ENCODE measurements around the gene IRX2.

- TF ChIP-seq, protein P1, sequence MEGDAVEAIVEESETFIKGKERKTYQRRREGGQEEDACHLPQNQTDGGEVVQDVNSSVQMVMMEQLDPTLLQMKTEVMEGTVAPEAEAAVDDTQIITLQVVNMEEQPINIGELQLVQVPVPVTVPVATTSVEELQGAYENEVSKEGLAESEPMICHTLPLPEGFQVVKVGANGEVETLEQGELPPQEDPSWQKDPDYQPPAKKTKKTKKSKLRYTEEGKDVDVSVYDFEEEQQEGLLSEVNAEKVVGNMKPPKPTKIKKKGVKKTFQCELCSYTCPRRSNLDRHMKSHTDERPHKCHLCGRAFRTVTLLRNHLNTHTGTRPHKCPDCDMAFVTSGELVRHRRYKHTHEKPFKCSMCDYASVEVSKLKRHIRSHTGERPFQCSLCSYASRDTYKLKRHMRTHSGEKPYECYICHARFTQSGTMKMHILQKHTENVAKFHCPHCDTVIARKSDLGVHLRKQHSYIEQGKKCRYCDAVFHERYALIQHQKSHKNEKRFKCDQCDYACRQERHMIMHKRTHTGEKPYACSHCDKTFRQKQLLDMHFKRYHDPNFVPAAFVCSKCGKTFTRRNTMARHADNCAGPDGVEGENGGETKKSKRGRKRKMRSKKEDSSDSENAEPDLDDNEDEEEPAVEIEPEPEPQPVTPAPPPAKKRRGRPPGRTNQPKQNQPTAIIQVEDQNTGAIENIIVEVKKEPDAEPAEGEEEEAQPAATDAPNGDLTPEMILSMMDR (IDR thresholded peaks at IDR 0.05), result no peak
- TF ChIP-seq POLR2A (IDR thresholded peaks at IDR 0.05), result no peak
These were observed 1.3 kb downstream of the IRX2 start for GRCh38 chr5:2750026-2750757.
